Vagina (tissue), 2 donors: ENCODE results near the gene ARHGEF11. TPM values are rescaled to one million over a fixed set of nuclear protein-coding genes. Genes with fewer than 3 reads are reported as not detected.

Experiments
- DNase-seq, 2 donors: peaks; one replicate each; pipeline ENCODE4 v3.0.0-alpha.2; 2017; ENCODE audit errors: extremely low spot score in 2 of 2
- H3K27ac ChIP-seq: fragments of 200-600 bp; sonication (generic); one replicate; pipeline ENCODE4 v1.5.1; 2019
- H3K27me3 ChIP-seq: fragments of 200-600 bp; sonication (generic); one replicate; pipeline ENCODE4 v1.5.1; 2019
- H3K36me3 ChIP-seq, 2 donors: fragments of 200-600 bp; sonication (generic); one replicate each; pipeline ENCODE4 v1.5.1; 2017 to 2019
- H3K4me1 ChIP-seq: fragments of 200-600 bp; sonication (generic); one replicate; pipeline ENCODE4 v1.5.1; 2019
- H3K4me3 ChIP-seq, 2 donors: fragments of 200-600 bp; sonication (generic); 1 replicate in 1 of 2; 2 replicates in 1 of 2; pipeline ENCODE4 v1.5.1; 2016 to 2019
- H3K9me3 ChIP-seq: fragments of 200-600 bp; sonication (generic); one replicate; pipeline ENCODE4 v1.5.1; 2019
- CTCF ChIP-seq, 3 experiments: fragments of 450-650 bp in 2 of 3; fragments of 200-600 bp in 1 of 3; sonication (generic) in 1 of 3; IDR thresholded peaks; one replicate each; pipeline ENCODE4 v1.5.1; 2017 to 2019; ENCODE audit warnings: antibody characterized with exemption in 3 of 3, mild to moderate bottlenecking in 2 of 3, moderate library complexity in 2 of 3
- POLR2A ChIP-seq, 2 donors: fragments of 450-650 bp; IDR thresholded peaks; one replicate each; pipeline ENCODE4 v1.6.1; 2017; ENCODE audit warnings: antibody characterized with exemption in 2 of 2, mild to moderate bottlenecking in 2 of 2, moderate library complexity in 2 of 2
- POLR2AphosphoS5 ChIP-seq, 2 donors: sonication (generic); formaldehyde crosslinking; IDR thresholded peaks; one replicate each; pipeline ENCODE4 v1.9.0; 2017; ENCODE audit warnings: antibody characterized with exemption in 2 of 2, mild to moderate bottlenecking in 2 of 2, low read depth in 1 of 2; ENCODE audit not compliant: insufficient read depth in 1 of 2
- intact Hi-C: fragments of 100-400 bp; cut with DNase I; formaldehyde crosslinking; loops from one replicate; pipeline ENCODE4 v1.15.1; 2023
- total RNA-seq: library from RNA; depleted of rRNA; stranded (reverse); fragments of >200 nt; gene quantifications from one replicate; pipeline ENCODE4 v1.2.3, GENCODE V29; 2016

ARHGEF11 gene
- total RNA-seq, 1 donor from 2014 or later: 29.2 TPM

GRCh38 chr1:156947127-156947526 is 98.4 kb downstream of the ARHGEF11 start:
- DNase-seq: no peak
- Histone ChIP-seq H3K9me3 (no peaks in the 10 kb centered on the region), H3K4me3 (no peak overlapping the region), H3K27me3 (no peaks in the 10 kb centered on the region), H3K27ac (no peak overlapping the region), H3K4me1 (no peaks in the 10 kb centered on the region), H3K36me3 (peaks cover 0 to 92% of the 10 kb centered on the region in 2 donors)
- no peak for TF ChIP-seq CTCF (IDR thresholded peaks at IDR 0.05)
- TF ChIP-seq POLR2A (IDR thresholded peaks at IDR 0.05): no peak
- TF ChIP-seq POLR2AphosphoS5 (IDR thresholded peaks at IDR 0.05; ENCODE audit: insufficient read depth in 1 of 2, low read depth in 1 of 2): no peak
- intact Hi-C loops: no loop called here

GRCh38 chr1:156945881-156946661 is 99.5 kb downstream of the ARHGEF11 start:
- Histone ChIP-seq H3K27ac (no peak overlapping the region), H3K36me3 (peaks cover 0 to 95% of the 10 kb centered on the region in 2 donors), H3K4me1 (no peaks in the 10 kb centered on the region), H3K27me3 (no peaks in the 10 kb centered on the region), H3K9me3 (no peaks in the 10 kb centered on the region), H3K4me3 (no peak overlapping the region)
- no peak for DNase-seq
- intact Hi-C loops: no loop called here
- TF ChIP-seq CTCF (IDR thresholded peaks at IDR 0.05) (no peak), POLR2AphosphoS5 (IDR thresholded peaks at IDR 0.05; ENCODE audit: insufficient read depth in 1 of 2, low read depth in 1 of 2) (no peak), POLR2A (IDR thresholded peaks at IDR 0.05) (no peak)

- H3K4me3 ChIP-seq: no peak overlapping the region
- H3K27ac ChIP-seq: no peak overlapping the region
- TF ChIP-seq POLR2A (IDR thresholded peaks at IDR 0.05): no peak
- TF ChIP-seq CTCF (IDR thresholded peaks at IDR 0.05): no peak
- TF ChIP-seq POLR2AphosphoS5 (IDR thresholded peaks at IDR 0.05; ENCODE audit: insufficient read depth in 1 of 2, low read depth in 1 of 2): no peak
- peaks cover 0 to 93% of the 10 kb centered on the region in 2 donors for H3K36me3 ChIP-seq
- no peaks in the 10 kb centered on the region for H3K27me3 ChIP-seq
- intact Hi-C loops: no loop called here
- H3K9me3 ChIP-seq: no peaks in the 10 kb centered on the region
- no peak for DNase-seq
- H3K4me1 ChIP-seq: no peaks in the 10 kb centered on the region
Observed at GRCh38 chr1:156944848-156945247, 100.7 kb downstream of the ARHGEF11 start.

- intact Hi-C loops: no loop called here
- no peak for TF ChIP-seq CTCF (IDR thresholded peaks at IDR 0.05)
- TF ChIP-seq POLR2AphosphoS5 (IDR thresholded peaks at IDR 0.05; ENCODE audit: insufficient read depth in 1 of 2, low read depth in 1 of 2): no peak
- TF ChIP-seq POLR2A (IDR thresholded peaks at IDR 0.05): no peak
Observed at GRCh38 chr1:156944268-156944667, 101.3 kb downstream of the ARHGEF11 start.

GRCh38 chr1:156943756-156944155 is 101.8 kb downstream of the ARHGEF11 start:
- Histone ChIP-seq H3K27me3 (no peaks in the 10 kb centered on the region), H3K27ac (no peak overlapping the region), H3K9me3 (no peaks in the 10 kb centered on the region), H3K36me3 (peaks cover 0 to 94% of the 10 kb centered on the region in 2 donors), H3K4me3 (no peak overlapping the region), H3K4me1 (no peaks in the 10 kb centered on the region)
- DNase-seq: no peak
- TF ChIP-seq CTCF (IDR thresholded peaks at IDR 0.05): no peak
- no peak for TF ChIP-seq POLR2A (IDR thresholded peaks at IDR 0.05)
- no peak for TF ChIP-seq POLR2AphosphoS5 (IDR thresholded peaks at IDR 0.05; ENCODE audit: insufficient read depth in 1 of 2, low read depth in 1 of 2)
- intact Hi-C loops: no loop called here

More at GRCh38 chr1:156944268-156944667, 101.3 kb downstream of the ARHGEF11 start:
- no peaks in the 10 kb centered on the region for H3K9me3 ChIP-seq
- H3K4me3 ChIP-seq: no peak overlapping the region
- H3K27ac ChIP-seq: no peak overlapping the region
- H3K4me1 ChIP-seq: no peaks in the 10 kb centered on the region
- no peaks in the 10 kb centered on the region for H3K27me3 ChIP-seq
- H3K36me3 ChIP-seq: peaks cover 0 to 92% of the 10 kb centered on the region in 2 donors
- DNase-seq: no peak
